ENCODE measurements around the gene LRRC7. TPM values are rescaled to one million over a fixed set of nuclear protein-coding genes. Genes with fewer than 3 reads are reported as not detected.

LRRC7 gene
- total and polyA plus RNA-seq, 4 donors, result 6.1 TPM; not detected in 3

- Histone ChIP-seq H3K4me1 (ENCODE audit: control insufficient read depth in 5 of 5, insufficient read depth in 5 of 5, low read length in 5 of 5) (no peaks in the 10 kb centered on the region), H3K9me3 (ENCODE audit: control insufficient read depth in 4 of 4, insufficient read depth in 3 of 4, low read length in 3 of 4) (no peaks in the 10 kb centered on the region), H3K27ac (ENCODE audit: low read depth in 1 of 2, low read length in 1 of 2) (no peak overlapping the region), H3K27me3 (ENCODE audit: control insufficient read depth in 3 of 3, insufficient read depth in 3 of 3, low read length in 2 of 3) (no peaks in the 10 kb centered on the region), H3K36me3 (ENCODE audit: control insufficient read depth in 4 of 4, insufficient read depth in 4 of 4, low read length in 4 of 4) (no peaks in the 10 kb centered on the region), H3K4me3 (no peak overlapping the region), H3K9ac (ENCODE audit: insufficient read depth in 1 of 2, low read length in 2 of 2) (no peak overlapping the region)
- TF ChIP-seq CTCF (IDR thresholded peaks at IDR 0.05; ENCODE audit: control extremely low read depth, extremely low read depth), result no peak
- ATAC-seq (ENCODE audit: insufficient read depth, low FRiP score), result no peak
- WGBS, 2 donors, result 47 to 53% methylated on average over 4 of the region's 4 CpGs
- DNase-seq, result no peak
These were observed 134.4 kb downstream of the LRRC7 start for GRCh38 chr1:69702085-69702484.

- no peak for ATAC-seq (ENCODE audit: insufficient read depth, low FRiP score)
- 38 to 48% methylated on average over 1 of the region's 1 CpG for WGBS, 2 donors
These were observed 138.8 kb downstream of the LRRC7 start for GRCh38 chr1:69706473-69706872.

GRCh38 chr1:69707103-69707502 lies 139.4 kb downstream of the LRRC7 start:
- no peak for ATAC-seq (ENCODE audit: insufficient read depth, low FRiP score)

More at GRCh38 chr1:69706473-69706872, 138.8 kb downstream of the LRRC7 start:
- TF ChIP-seq CTCF (IDR thresholded peaks at IDR 0.05; ENCODE audit: control extremely low read depth, extremely low read depth), result no peak
- no peaks in the 10 kb centered on the region for H3K36me3 ChIP-seq (ENCODE audit: control insufficient read depth in 4 of 4, insufficient read depth in 4 of 4, low read length in 4 of 4)
- H3K4me1 ChIP-seq (ENCODE audit: control insufficient read depth in 5 of 5, insufficient read depth in 5 of 5, low read length in 5 of 5), result peaks cover 0 to 11% (median 6%) of the 10 kb centered on the region in 5 donors
- no peaks in the 10 kb centered on the region for H3K9me3 ChIP-seq (ENCODE audit: control insufficient read depth in 4 of 4, insufficient read depth in 3 of 4, low read length in 3 of 4)
- no peak overlapping the region for H3K27ac ChIP-seq (ENCODE audit: low read depth in 1 of 2, low read length in 1 of 2)
- no peak overlapping the region for H3K9ac ChIP-seq (ENCODE audit: insufficient read depth in 1 of 2, low read length in 2 of 2)
- no peak overlapping the region for H3K4me3 ChIP-seq
- no peaks in the 10 kb centered on the region for H3K27me3 ChIP-seq (ENCODE audit: control insufficient read depth in 3 of 3, insufficient read depth in 3 of 3, low read length in 2 of 3)
- DNase-seq, result no peak

More at GRCh38 chr1:69707103-69707502, 139.4 kb downstream of the LRRC7 start:
- TF ChIP-seq CTCF (IDR thresholded peaks at IDR 0.05; ENCODE audit: control extremely low read depth, extremely low read depth), result no peak
- DNase-seq, result no peak
- H3K36me3 ChIP-seq (ENCODE audit: control insufficient read depth in 4 of 4, insufficient read depth in 4 of 4, low read length in 4 of 4), result no peaks in the 10 kb centered on the region
- no peak overlapping the region for H3K4me3 ChIP-seq
- H3K27ac ChIP-seq (ENCODE audit: low read depth in 1 of 2, low read length in 1 of 2), result no peak overlapping the region
- H3K9me3 ChIP-seq (ENCODE audit: control insufficient read depth in 4 of 4, insufficient read depth in 3 of 4, low read length in 3 of 4), result no peaks in the 10 kb centered on the region
- H3K9ac ChIP-seq (ENCODE audit: insufficient read depth in 1 of 2, low read length in 2 of 2), result no peak overlapping the region
- H3K4me1 ChIP-seq (ENCODE audit: control insufficient read depth in 5 of 5, insufficient read depth in 5 of 5, low read length in 5 of 5), result peaks cover 0 to 16% (median 6%) of the 10 kb centered on the region in 5 donors
- H3K27me3 ChIP-seq (ENCODE audit: control insufficient read depth in 3 of 3, insufficient read depth in 3 of 3, low read length in 2 of 3), result no peaks in the 10 kb centered on the region
- WGBS, 2 donors, result 96 to 97% methylated on average over 4 of the region's 4 CpGs

Measured in lung (tissue), 12 donors.